HepG2 (cell line): ENCODE results near the gene API5. TPM values are rescaled to one million over a fixed set of nuclear protein-coding genes. Genes with fewer than 3 reads are reported as not detected.
A peak's percentile ranks its signal among the peaks of the same experiment; 100 is the strongest.

Source experiments
- BRCA1 ChIP-seq: sonication (generic); formaldehyde crosslinking; IDR thresholded peaks from 2 replicates; pipeline ENCODE4 v1.4.0; 2020; ENCODE audit warnings: missing genetic modification reagents
- ETV5 ChIP-seq: IDR thresholded peaks from 2 replicates; pipeline ENCODE4 v1.6.1; 2018; ENCODE audit warnings: missing biosample characterization, missing genetic modification reagents, inconsistent platforms, borderline replicate concordance
- GTF3A ChIP-seq: sonication (generic); formaldehyde crosslinking; conservative IDR thresholded peaks from 2 replicates; pipeline ENCODE4 v1.4.0; 2020; ENCODE audit warnings: mild to moderate bottlenecking, missing genetic modification reagents
- KLF15 ChIP-seq: sonication (generic); formaldehyde crosslinking; IDR thresholded peaks from 2 replicates; pipeline ENCODE4 v1.8.1; 2023; ENCODE audit warnings: borderline replicate concordance, mild to moderate bottlenecking, inconsistent platforms, missing genetic modification reagents, mixed read lengths
- NFIC ChIP-seq: IDR thresholded peaks from 2 replicates; pipeline ENCODE4 v1.6.1; 2012; ENCODE audit warnings: mild to moderate bottlenecking, low read length, inconsistent platforms
- PRMT3 ChIP-seq: sonication (generic); formaldehyde crosslinking; IDR thresholded peaks from 2 replicates; pipeline ENCODE4 v1.8.1; 2022; ENCODE audit warnings: low read depth, mild to moderate bottlenecking, moderate library complexity, missing genetic modification reagents, borderline replicate concordance
- TCF12 ChIP-seq, 2 experiments: fragments of 450-650 bp in 1 of 2; sonication (generic) in 1 of 2; formaldehyde crosslinking in 1 of 2; IDR thresholded peaks; 2 replicates each; pipeline versions ENCODE4 v1.6.1 to v1.8.0; 2017 to 2022; ENCODE audit warnings: antibody characterized with exemption in 1 of 2, mild to moderate bottlenecking in 1 of 2, missing genetic modification reagents in 1 of 2, moderate library complexity in 1 of 2
- THAP11 ChIP-seq: IDR thresholded peaks from 2 replicates; pipeline ENCODE4 v1.6.1; 2016; ENCODE audit warnings: missing biosample characterization, missing genetic modification reagents
- ZNF124 ChIP-seq: sonication (generic); formaldehyde crosslinking; IDR thresholded peaks from 2 replicates; pipeline ENCODE4 v1.4.0; 2020; ENCODE audit warnings: missing genetic modification reagents
- ZNF512 ChIP-seq: sonication (generic); formaldehyde crosslinking; IDR thresholded peaks from 2 replicates; pipeline ENCODE4 v1.4.0; 2020; ENCODE audit warnings: mild to moderate bottlenecking, missing genetic modification reagents
- ZNF580 ChIP-seq: IDR thresholded peaks from 2 replicates; pipeline ENCODE4 v1.6.1; 2016; ENCODE audit warnings: low read depth, borderline replicate concordance
- ZNF616 ChIP-seq: sonication (generic); formaldehyde crosslinking; IDR thresholded peaks from 2 replicates; pipeline ENCODE4 v1.5.0; 2020; ENCODE audit warnings: low read depth, mild to moderate bottlenecking, missing genetic modification reagents
- ZNF724P ChIP-seq: sonication (generic); formaldehyde crosslinking; IDR thresholded peaks from 2 replicates; pipeline ENCODE4 v1.8.0; 2022; ENCODE audit warnings: missing genetic modification reagents, borderline replicate concordance
- ZNF772 ChIP-seq: sonication (generic); formaldehyde crosslinking; IDR thresholded peaks from 2 replicates; pipeline ENCODE4 v1.5.0; 2020; ENCODE audit warnings: mild to moderate bottlenecking, missing genetic modification reagents
- ZNF777 ChIP-seq: sonication (generic); formaldehyde crosslinking; IDR thresholded peaks from 2 replicates; pipeline ENCODE4 v1.4.0; 2020; ENCODE audit warnings: missing genetic modification reagents
- ZNF839 ChIP-seq: sonication (generic); formaldehyde crosslinking; IDR thresholded peaks from 2 replicates; pipeline ENCODE4 v1.4.0; 2020; ENCODE audit warnings: missing genetic modification reagents, mild to moderate bottlenecking, borderline replicate concordance
- polyA plus RNA-seq, 8 experiments: library from polyadenylated mRNA; depleted of rRNA in 3 of 8; stranded (reverse) in 7 of 8; unstranded in 1 of 8; fragments of >200 nt; fragmentation: Illumina TruSeq in 4 of 8; extraction: Trizol in 4 of 8; gene quantifications; 2 replicates each; pipeline versions ENCODE4 v1.2.1 to v1.2.3, GENCODE V29; 2011 to 2016; ENCODE audit warnings: low read depth in 4 of 8, missing spikeins in 1 of 8, mixed read lengths in 1 of 8; ENCODE audit not compliant: insufficient read depth in 1 of 8
- total RNA-seq, 5 experiments: library from RNA; depleted of rRNA; stranded (reverse); fragments of >200 nt; fragmentation: Illumina TruSeq; extraction: Trizol; gene quantifications; 2 replicates each; pipeline ENCODE4 v1.2.3, GENCODE V29; 2016; ENCODE audit warnings: low read depth in 1 of 5
- TF ChIP-seq, protein P1 (sequence below): sonication (generic); formaldehyde crosslinking; IDR thresholded peaks from 2 replicates; pipeline ENCODE4 v1.5.0; 2020; ENCODE audit warnings: mild to moderate bottlenecking, missing genetic modification reagents, borderline replicate concordance
- TF ChIP-seq, protein P2 (sequence below): sonication (generic); formaldehyde crosslinking; IDR thresholded peaks from 2 replicates; pipeline ENCODE4 v1.4.0; 2020; ENCODE audit warnings: missing genetic modification reagents, borderline replicate concordance

The API5 gene
- total and polyA plus RNA-seq, 2 of the 13 experiments (the other 11 are each of a cell fraction or from before 2014, with no cell fraction given): 21.6 to 59.0 TPM

GRCh38 chr11:43311791-43312607 is at the start of gene API5 (continued):
- TF ChIP-seq, protein P1, sequence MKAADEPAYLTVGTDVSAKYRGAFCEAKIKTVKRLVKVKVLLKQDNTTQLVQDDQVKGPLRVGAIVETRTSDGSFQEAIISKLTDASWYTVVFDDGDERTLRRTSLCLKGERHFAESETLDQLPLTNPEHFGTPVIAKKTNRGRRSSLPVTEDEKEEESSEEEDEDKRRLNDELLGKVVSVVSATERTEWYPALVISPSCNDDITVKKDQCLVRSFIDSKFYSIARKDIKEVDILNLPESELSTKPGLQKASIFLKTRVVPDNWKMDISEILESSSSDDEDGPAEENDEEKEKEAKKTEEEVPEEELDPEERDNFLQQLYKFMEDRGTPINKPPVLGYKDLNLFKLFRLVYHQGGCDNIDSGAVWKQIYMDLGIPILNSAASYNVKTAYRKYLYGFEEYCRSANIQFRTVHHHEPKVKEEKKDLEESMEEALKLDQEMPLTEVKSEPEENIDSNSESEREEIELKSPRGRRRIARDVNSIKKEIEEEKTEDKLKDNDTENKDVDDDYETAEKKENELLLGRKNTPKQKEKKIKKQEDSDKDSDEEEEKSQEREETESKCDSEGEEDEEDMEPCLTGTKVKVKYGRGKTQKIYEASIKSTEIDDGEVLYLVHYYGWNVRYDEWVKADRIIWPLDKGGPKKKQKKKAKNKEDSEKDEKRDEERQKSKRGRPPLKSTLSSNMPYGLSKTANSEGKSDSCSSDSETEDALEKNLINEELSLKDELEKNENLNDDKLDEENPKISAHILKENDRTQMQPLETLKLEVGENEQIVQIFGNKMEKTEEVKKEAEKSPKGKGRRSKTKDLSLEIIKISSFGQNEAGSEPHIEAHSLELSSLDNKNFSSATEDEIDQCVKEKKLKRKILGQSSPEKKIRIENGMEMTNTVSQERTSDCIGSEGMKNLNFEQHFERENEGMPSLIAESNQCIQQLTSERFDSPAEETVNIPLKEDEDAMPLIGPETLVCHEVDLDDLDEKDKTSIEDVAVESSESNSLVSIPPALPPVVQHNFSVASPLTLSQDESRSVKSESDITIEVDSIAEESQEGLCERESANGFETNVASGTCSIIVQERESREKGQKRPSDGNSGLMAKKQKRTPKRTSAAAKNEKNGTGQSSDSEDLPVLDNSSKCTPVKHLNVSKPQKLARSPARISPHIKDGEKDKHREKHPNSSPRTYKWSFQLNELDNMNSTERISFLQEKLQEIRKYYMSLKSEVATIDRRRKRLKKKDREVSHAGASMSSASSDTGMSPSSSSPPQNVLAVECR: peak; percentile 85
- TF ChIP-seq ZNF124 (CRISPR knock-in tag) (peak; percentile 46), ZNF512 (CRISPR knock-in tag) (no peak), ZNF724P (no peak; the same call in 1 of the 2 replicates), TCF12 (IDR thresholded peaks at IDR 0.05) (no peak), TCF12 (CRISPR knock-in tag; IDR thresholded peaks at IDR 0.05) (no peak), ZNF777 (CRISPR knock-in tag) (peak; percentile 69), ZNF616 (CRISPR knock-in tag) (no peak), ETV5 (CRISPR knock-in tag) (peak; percentile 22; the same call in 1 of the 2 replicates), BRCA1 (CRISPR knock-in tag) (peak; percentile 60; the same call in 1 of the 2 replicates), NFIC (no peak), ZNF839 (CRISPR knock-in tag) (no peak), ZNF580 (CRISPR knock-in tag) (peak; percentile 86), ZNF772 (peak; percentile 71; the same call in 1 of the 2 replicates), KLF15 (peak; percentile 57; the same call in 1 of the 2 replicates), GTF3A (CRISPR knock-in tag) (0 out of 2 replicates have a peak, but pooled peaks have one; percentile 46), PRMT3 (no peak), THAP11 (peak; percentile 94)
- TF ChIP-seq, protein P2, sequence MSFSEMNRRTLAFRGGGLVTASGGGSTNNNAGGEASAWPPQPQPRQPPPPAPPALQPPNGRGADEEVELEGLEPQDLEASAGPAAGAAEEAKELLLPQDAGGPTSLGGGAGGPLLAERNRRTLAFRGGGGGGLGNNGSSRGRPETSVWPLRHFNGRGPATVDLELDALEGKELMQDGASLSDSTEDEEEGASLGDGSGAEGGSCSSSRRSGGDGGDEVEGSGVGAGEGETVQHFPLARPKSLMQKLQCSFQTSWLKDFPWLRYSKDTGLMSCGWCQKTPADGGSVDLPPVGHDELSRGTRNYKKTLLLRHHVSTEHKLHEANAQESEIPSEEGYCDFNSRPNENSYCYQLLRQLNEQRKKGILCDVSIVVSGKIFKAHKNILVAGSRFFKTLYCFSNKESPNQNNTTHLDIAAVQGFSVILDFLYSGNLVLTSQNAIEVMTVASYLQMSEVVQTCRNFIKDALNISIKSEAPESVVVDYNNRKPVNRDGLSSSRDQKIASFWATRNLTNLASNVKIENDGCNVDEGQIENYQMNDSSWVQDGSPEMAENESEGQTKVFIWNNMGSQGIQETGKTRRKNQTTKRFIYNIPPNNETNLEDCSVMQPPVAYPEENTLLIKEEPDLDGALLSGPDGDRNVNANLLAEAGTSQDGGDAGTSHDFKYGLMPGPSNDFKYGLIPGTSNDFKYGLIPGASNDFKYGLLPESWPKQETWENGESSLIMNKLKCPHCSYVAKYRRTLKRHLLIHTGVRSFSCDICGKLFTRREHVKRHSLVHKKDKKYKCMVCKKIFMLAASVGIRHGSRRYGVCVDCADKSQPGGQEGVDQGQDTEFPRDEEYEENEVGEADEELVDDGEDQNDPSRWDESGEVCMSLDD: peak; percentile 42; the same call in 1 of the 2 replicates
